GM18858 (cell line): ENCODE data around the gene GPBP1.
"Not testable (repeated sequence)": the region's sequence is repeated elsewhere in the genome, so short reads cannot be mapped to it uniquely, and the experiment has no call there.

Source experiments
- ATAC-seq: cut with Tn5 transposase; IDR thresholded peaks from one replicate; pipeline ENCODE4 v1.9.1; 2021; ENCODE audit not compliant: unreplicated experiment

GPBP1 gene

GRCh38 chr5:57173319-57174127 lies at the start of gene GPBP1:
TSS of gene GPBP1 (plus strand) at chr5:57174059. CDS start at chr5:57214131, 40,072 bp downstream.
- peak; percentile 54 for ATAC-seq

- ATAC-seq, result no peak
Measured at GRCh38 chr5:57128325-57128724, 45.5 kb upstream of the GPBP1 start.

GRCh38 chr5:57133574-57133973 lies 40.3 kb upstream of the GPBP1 start:
- no peak for ATAC-seq

GRCh38 chr5:57137401-57137800 lies 36.5 kb upstream of the GPBP1 start:
- no peak for ATAC-seq

GRCh38 chr5:57152316-57152715 lies 21.5 kb upstream of the GPBP1 start:
- no peak for ATAC-seq

- no peak for ATAC-seq
Measured at GRCh38 chr5:57155033-57155432, 18.8 kb upstream of the GPBP1 start.

- ATAC-seq, result no peak
Measured at GRCh38 chr5:57157131-57157530, 16.7 kb upstream of the GPBP1 start.

- no peak for ATAC-seq
Measured at GRCh38 chr5:57157666-57158065, 16.2 kb upstream of the GPBP1 start.

- no peak for ATAC-seq
Measured at GRCh38 chr5:57163553-57164006, 10.3 kb upstream of the GPBP1 start.

GRCh38 chr5:57164124-57164523 lies 9.7 kb upstream of the GPBP1 start:
- no peak for ATAC-seq

- ATAC-seq, result not testable (repeated sequence)
Measured at GRCh38 chr5:57165171-57165570, 8.7 kb upstream of the GPBP1 start.

- ATAC-seq, result no peak
Measured at GRCh38 chr5:57166276-57166675, 7.6 kb upstream of the GPBP1 start.

- ATAC-seq, result no peak
Measured at GRCh38 chr5:57167201-57167600, 6.7 kb upstream of the GPBP1 start.

- not testable (repeated sequence) for ATAC-seq
Measured at GRCh38 chr5:57170116-57170515, 3.7 kb upstream of the GPBP1 start.

GRCh38 chr5:57171816-57172465 lies 1.9 kb upstream of the GPBP1 start:
- no peak for ATAC-seq

- no peak for ATAC-seq
Measured at GRCh38 chr5:57172466-57173318, 1.2 kb upstream of the GPBP1 start.

- ATAC-seq, result no peak
Measured at GRCh38 chr5:57174128-57174889, 450 bp downstream of the GPBP1 start.

- ATAC-seq, result no peak
Measured at GRCh38 chr5:57174890-57175510, 1.1 kb downstream of the GPBP1 start.

GRCh38 chr5:57175551-57176309 lies 1.9 kb downstream of the GPBP1 start:
- no peak for ATAC-seq
